Ovary (tissue), 9 donors: ENCODE measurements around the gene ALOX12. TPM values are rescaled to one million over a fixed set of nuclear protein-coding genes. Genes with fewer than 3 reads are reported as not detected.

ENCODE experiments used
- DNase-seq, 5 donors: peaks; one replicate each; pipeline ENCODE4 v3.0.0-alpha.2; 2019 to 2020
- H3K27ac ChIP-seq, 2 donors: fragments of 200-600 bp; one replicate each; pipeline versions ENCODE4 v1.5.1 to v1.8.0; 2019 to 2022
- H3K27me3 ChIP-seq: fragments of 200-600 bp; one replicate; pipeline ENCODE4 v1.8.0; 2022
- H3K36me3 ChIP-seq: fragments of 200-600 bp; sonication (generic); one replicate; pipeline ENCODE4 v1.5.1; 2019
- H3K4me1 ChIP-seq: one replicate; pipeline ENCODE4 v1.8.1; 2013; ENCODE audit warnings: mild to moderate bottlenecking, moderate library complexity; ENCODE audit not compliant: insufficient read depth
- H3K4me3 ChIP-seq: fragments of 200-600 bp; sonication (generic); one replicate; pipeline ENCODE4 v1.5.1; 2017
- H3K9me3 ChIP-seq, 2 donors: fragments of 200-600 bp in 1 of 2; sonication (generic) in 1 of 2; one replicate each; pipeline versions ENCODE4 v1.5.1 to v1.8.1; 2013 to 2019; ENCODE audit warnings: mild to moderate bottlenecking in 1 of 2, moderate library complexity in 1 of 2
- CTCF ChIP-seq, 3 donors: fragments of 450-650 bp in 2 of 3; fragments of 200-600 bp in 1 of 3; IDR thresholded peaks; one replicate each; pipeline versions ENCODE4 v1.5.1 to v1.8.0; 2016 to 2022; ENCODE audit warnings: antibody characterized with exemption in 3 of 3, mild to moderate bottlenecking in 1 of 3
- EP300 ChIP-seq: sonication (generic); formaldehyde crosslinking; IDR thresholded peaks from one replicate; pipeline ENCODE4 v1.6.1; 2017; ENCODE audit warnings: antibody characterized with exemption
- POLR2A ChIP-seq: fragments of 450-650 bp; IDR thresholded peaks from one replicate; pipeline ENCODE4 v1.6.1; 2017; ENCODE audit warnings: antibody characterized with exemption, mild to moderate bottlenecking, moderate library complexity
- WGBS, 3 donors: extraction: QIAGEN DNeasy Blood & Tissue Kit in 1 of 3; methylation state at CpG; one replicate each; pipeline versions ENCODE4 v1.1.5 to v1.1.7; 2013 to 2017; 5-methylcytosine and 5-hydroxymethylcytosine counted together
- intact Hi-C, 4 donors: fragments of 100-400 bp; cut with DNase I; formaldehyde crosslinking; loops; one replicate each; pipeline versions ENCODE4 v1.11.0 to v1.15.1; 2022 to 2023
- polyA plus RNA-seq, 2 donors: library from polyadenylated mRNA; stranded (reverse); fragments of 200-250 nt in 1 of 2; fragments of 350-450 nt in 1 of 2; fragmentation: Illumina TruSeq in 1 of 2; extraction: RNeasy Lipid Tissue Mini Kit (QIAGEN cat#74804) in 1 of 2; gene quantifications; one replicate each; pipeline ENCODE4 v1.2.3, GENCODE V29; 2013 to 2014
- total RNA-seq, 7 donors: library from RNA; depleted of rRNA in 2 of 7; stranded (reverse); fragments of >200 nt in 2 of 7; fragmentation: NEBNext Ultra II Directional in 3 of 7; extraction: Animal tissue kit (Norgen Biotek cat#: 25700) in 3 of 7; gene quantifications; one replicate each; pipeline versions ENCODE4 v1.1.0 to v1.2.4, GENCODE V29; 2016 to 2023
- donor health status: DM: no; HTN: no; CAD: no; lungs with moderate emphysema.
- donor health status: DM: no; HTN: no; CAD: no.
- donor health status: Bipolar disorder and iron deficiency.
- donor health status: DM: yes; HTN: yes; CAD: no.
- donor health status: DM: no; HTN: no; CAD: no.
- donor health status: DM: yes; HTN: yes; CAD: no.

Gene ALOX12
- total and polyA plus RNA-seq, 9 donors = 0.05 to 0.74 (median 0.56) TPM; not detected in 5

DNA sequence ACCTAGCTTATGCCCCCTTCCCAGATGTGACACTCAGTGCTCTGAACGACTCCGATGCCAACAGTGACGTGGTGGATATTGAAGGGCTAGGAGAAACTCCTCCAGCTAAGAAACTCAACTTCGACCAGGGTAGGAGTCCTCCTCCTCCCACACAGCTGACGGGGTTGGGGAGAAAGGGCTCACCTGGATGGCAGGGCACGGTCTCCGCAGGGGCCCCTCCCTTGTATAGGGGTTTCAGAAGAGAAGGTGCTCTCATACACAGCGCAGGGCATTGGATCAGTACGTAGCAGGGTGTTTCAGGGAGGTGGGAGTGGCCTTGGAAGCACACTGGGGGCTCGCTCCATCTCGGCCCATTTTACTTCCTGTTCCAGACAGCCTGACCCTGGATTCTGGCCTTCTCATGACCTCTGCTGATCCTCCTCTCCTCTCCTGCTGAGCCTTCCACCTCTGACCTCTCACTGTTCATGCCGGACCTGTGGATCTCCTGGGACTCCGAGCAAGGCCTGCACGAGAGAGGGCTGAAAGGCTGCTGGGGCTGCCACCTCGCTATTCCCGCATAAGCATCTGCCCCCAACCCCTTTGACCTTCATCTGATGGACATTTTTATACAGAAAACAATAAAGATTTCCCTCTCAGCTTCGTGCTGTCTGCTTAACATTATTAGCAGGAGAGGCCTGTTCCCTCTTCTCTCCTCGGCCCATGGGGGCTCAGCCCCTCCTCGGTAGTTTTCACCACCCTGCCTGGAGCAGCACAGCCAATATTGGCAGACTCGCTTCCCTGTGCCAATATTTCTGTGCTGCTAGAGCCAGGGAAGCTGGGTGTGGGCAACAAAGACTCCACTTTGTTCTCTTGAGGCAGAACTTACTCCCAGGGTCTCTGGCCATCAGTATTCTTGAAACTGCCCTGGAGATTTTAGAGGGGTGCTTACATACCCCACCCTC is 21.3 kb downstream of the ALOX12 start:
- intact Hi-C loops = loop anchor here in 2 of 4 donors (10.0 kb wide), 2 partner anchors 262 to 1168 kb away; partner anchors contain the start of gene XAF1 (in 1 of the 2)
- no peak for DNase-seq
- peak overlapping the region in 1 of 2 donors; percentile 82 for H3K27ac ChIP-seq
- no peaks in the 10 kb centered on the region for H3K9me3 ChIP-seq
- no peaks in the 10 kb centered on the region for H3K27me3 ChIP-seq
- H3K36me3 ChIP-seq = no peaks in the 10 kb centered on the region
- TF ChIP-seq EP300 = no peak
- TF ChIP-seq POLR2A = no peak
- TF ChIP-seq CTCF (IDR thresholded peaks at IDR 0.05) = no peak
- H3K4me3 ChIP-seq = peak overlapping the region; percentile 63
- H3K4me1 ChIP-seq = peaks cover 14% of the 10 kb centered on the region
- 51 to 69% (median 54%) methylated on average over 20 of the region's 20 CpGs for WGBS, 3 donors

DNA sequence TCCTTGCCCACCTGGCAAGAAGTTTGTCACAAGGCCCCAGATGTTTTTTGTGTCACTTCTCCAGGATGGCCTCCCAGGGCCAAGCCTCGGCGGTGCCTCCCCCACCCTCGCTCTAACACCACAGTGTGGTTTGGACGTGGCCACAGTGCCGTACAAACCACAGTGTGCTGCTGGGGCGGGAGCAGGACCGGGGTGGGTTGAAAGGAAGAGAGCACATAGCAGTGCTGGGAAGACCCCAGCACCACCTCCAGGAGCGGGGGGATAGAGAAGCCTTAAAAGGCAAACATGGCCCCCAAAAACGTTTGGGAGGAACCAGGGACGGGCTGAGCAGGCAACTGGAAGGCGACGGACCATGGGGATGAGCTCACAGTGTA is 22.0 kb downstream of the ALOX12 start:
- DNase-seq = peak in 2 of 5 donors; percentile 34 to 46
- no peaks in the 10 kb centered on the region for H3K36me3 ChIP-seq
- no peaks in the 10 kb centered on the region for H3K27me3 ChIP-seq
- WGBS, 3 donors = 33 to 68% (median 39%) methylated on average over 12 of the region's 12 CpGs
- H3K4me3 ChIP-seq = peak overlapping the region; percentile 63
- TF ChIP-seq CTCF (IDR thresholded peaks at IDR 0.05) (no peak), EP300 (no peak), POLR2A (no peak)
- intact Hi-C loops = loop anchor here in 2 of 4 donors (10.0 kb wide), 2 partner anchors 263 to 1167 kb away; partner anchors contain the start of gene XAF1 (in 1 of the 2)
- no peaks in the 10 kb centered on the region for H3K9me3 ChIP-seq
- peaks cover 14% of the 10 kb centered on the region for H3K4me1 ChIP-seq
- H3K27ac ChIP-seq = peak overlapping the region; percentile 82 to 99

GRCh38 chr17:7018331-7018964 is 22.6 kb downstream of the ALOX12 start:
- Histone ChIP-seq H3K9me3 (no peaks in the 10 kb centered on the region), H3K36me3 (no peaks in the 10 kb centered on the region), H3K4me1 (peaks cover 14% of the 10 kb centered on the region), H3K27me3 (no peaks in the 10 kb centered on the region), H3K4me3 (peak overlapping the region; percentile 63), H3K27ac (peak overlapping the region; percentile 82 to 99)
- TF ChIP-seq EP300 (no peak), POLR2A (peak; percentile 80)
- WGBS, 3 donors = 12 to 22% (median 12%) methylated on average over 10 of the region's 10 CpGs
- intact Hi-C loops = loop anchor here in 2 of 4 donors (10.0 kb wide), 2 partner anchors 264 to 1166 kb away; partner anchors contain the start of gene XAF1 (in 1 of the 2)
- DNase-seq = peak; percentile 83 to 88 (median 86)

DNA sequence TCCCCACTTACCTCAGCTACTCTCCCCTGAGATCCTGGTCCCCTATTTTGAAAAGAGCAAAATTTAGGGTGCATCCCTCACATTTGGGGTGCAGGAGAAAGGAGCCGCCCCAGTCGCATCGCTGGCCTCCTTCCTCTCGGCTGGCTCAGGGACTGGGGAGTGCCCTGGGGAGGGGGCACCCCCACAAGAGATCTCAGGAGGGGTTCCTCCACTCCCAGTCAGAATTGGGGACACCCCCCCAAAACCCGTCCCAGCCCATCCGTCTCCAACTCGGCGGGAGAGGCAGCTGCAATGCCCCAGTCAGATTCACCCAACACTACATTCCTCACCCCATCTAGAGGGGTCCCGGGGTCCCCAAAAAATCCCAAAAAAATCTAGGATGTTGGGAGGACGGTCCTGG is 23.5 kb downstream of the ALOX12 start:
- 5 to 22% (median 9%) methylated on average over 10 of the region's 10 CpGs for WGBS, 3 donors
- TF ChIP-seq POLR2A = peak; percentile 10
- no peak for TF ChIP-seq EP300
- H3K27ac ChIP-seq = peak overlapping the region; percentile 82 to 99
- intact Hi-C loops = loop anchor here in 2 of 4 donors (10.0 kb wide), 2 partner anchors 265 to 1165 kb away; partner anchors contain the start of gene XAF1 (in 1 of the 2)
- peak overlapping the region; percentile 63 for H3K4me3 ChIP-seq
- peaks cover 11% of the 10 kb centered on the region for H3K4me1 ChIP-seq
- no peaks in the 10 kb centered on the region for H3K9me3 ChIP-seq
- H3K27me3 ChIP-seq = no peaks in the 10 kb centered on the region
- peak in 4 of 5 donors; percentile 50 to 68 (median 64) for DNase-seq
- H3K36me3 ChIP-seq = no peaks in the 10 kb centered on the region

- peak overlapping the region; percentile 82 to 99 for H3K27ac ChIP-seq
- DNase-seq = peak; percentile 72 to 82 (median 81)
- peak overlapping the region; percentile 63 for H3K4me3 ChIP-seq
- 6 to 7% (median 7%) methylated on average over 15 to 16 of the region's 16 CpGs for WGBS, 3 donors
- H3K27me3 ChIP-seq = no peaks in the 10 kb centered on the region
- intact Hi-C loops = loop anchor here in 2 of 4 donors (5.0 to 10.0 kb wide), 3 partner anchors 108 to 1165 kb away; partner anchors contain the start of gene XAF1 (in 1 of the 2)
- H3K36me3 ChIP-seq = no peaks in the 10 kb centered on the region
- TF ChIP-seq EP300 (no peak), CTCF (IDR thresholded peaks at IDR 0.05) (no peak), POLR2A (no peak)
- peaks cover 11% of the 10 kb centered on the region for H3K4me1 ChIP-seq
- no peaks in the 10 kb centered on the region for H3K9me3 ChIP-seq
These were observed 24.1 kb downstream of the ALOX12 start for GRCh38 chr17:7019839-7020519.
